UCSD-AML1 (cell line): ENCODE measurements around the gene CFAP97D1.
"Not testable (repeated sequence)": the region's sequence is repeated elsewhere in the genome, so short reads cannot be mapped to it uniquely, and the experiment has no call there.

Experiments used
- DNase-seq: peaks from one replicate; lab custom pipeline; 2025; ENCODE audit not compliant: unreplicated experiment; lab: John Stamatoyannopoulos, UW

Gene CFAP97D1

DNA sequence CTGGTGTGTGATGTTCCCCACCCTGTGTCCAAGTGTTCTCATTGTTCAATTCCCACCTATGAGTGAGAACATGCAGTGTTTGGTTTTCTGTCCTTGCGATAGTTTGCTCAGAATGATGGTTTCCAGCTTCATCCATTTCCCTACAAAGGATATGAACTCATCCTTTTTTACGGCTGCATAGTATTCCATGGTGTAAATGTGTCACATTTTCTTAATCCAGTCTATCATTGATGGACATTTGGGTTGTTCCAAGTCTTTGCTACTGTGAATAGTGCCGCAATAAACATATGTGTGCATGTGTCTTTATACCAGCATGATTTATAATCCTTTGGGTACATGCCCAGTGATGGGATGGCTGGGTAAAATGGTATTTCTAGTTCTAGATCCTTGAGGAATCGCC, 12.4 kb downstream of the CFAP97D1 start:
- DNase-seq = not testable (repeated sequence)

DNA sequence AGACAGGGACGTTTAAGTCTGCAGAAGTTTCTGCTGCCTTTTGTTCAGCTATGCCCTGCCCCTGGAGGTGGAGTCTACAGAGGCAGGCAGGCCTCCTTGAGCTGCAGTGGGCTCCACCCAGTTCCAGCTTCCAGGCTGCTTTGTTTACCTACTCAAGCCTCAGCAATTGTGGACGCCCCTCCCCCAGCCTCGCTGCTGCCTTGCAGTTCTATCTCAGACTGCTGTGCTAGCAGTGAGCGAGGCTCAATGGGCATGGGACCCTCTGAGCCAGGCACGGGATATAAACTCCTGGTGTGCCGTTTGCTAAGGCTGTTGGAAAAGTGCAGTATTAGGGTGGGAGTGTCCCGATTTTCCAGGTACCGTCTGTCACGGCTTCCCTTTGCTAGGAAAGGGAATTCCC, 17.8 kb downstream of the CFAP97D1 start:
- not testable (repeated sequence) for DNase-seq

DNA sequence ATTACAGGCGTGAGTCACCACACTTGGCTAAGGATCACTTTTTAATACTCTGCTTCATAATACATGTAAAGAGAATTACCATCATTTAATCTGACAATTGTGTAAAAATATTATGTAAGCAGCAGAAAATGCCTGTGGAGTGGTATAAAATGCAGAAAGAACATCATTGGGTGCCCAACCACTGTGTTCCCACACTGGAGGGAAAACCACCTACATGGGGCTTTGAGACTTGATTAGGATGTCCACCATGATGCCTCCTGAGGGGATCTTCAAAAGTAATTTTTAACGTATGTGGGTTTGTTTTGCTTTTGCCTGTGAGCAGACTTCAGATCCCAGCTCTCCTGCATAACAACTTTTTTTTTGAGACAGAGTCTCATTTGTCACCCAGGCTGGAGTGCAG, 18.8 kb downstream of the CFAP97D1 start:
- no peak for DNase-seq

DNA sequence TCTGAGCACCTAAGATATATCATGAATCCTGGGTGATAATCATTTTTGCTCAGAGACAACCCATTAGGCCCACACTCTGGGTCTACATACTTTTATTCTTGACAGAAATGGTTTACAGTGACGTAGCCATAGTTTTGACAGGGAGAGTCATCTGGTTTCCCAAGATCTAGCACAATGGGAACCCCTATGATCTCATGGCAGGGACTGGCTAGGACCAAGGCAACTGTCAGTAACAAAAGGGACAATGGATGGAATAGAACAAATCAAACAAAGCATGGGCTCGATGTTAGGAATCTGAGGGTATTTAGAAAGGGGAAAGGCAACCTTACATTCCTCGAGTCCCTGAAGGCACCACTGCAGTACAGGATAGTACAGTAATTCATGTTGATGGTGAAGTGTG, 20.5 kb downstream of the CFAP97D1 start:
- DNase-seq = no peak

DNA sequence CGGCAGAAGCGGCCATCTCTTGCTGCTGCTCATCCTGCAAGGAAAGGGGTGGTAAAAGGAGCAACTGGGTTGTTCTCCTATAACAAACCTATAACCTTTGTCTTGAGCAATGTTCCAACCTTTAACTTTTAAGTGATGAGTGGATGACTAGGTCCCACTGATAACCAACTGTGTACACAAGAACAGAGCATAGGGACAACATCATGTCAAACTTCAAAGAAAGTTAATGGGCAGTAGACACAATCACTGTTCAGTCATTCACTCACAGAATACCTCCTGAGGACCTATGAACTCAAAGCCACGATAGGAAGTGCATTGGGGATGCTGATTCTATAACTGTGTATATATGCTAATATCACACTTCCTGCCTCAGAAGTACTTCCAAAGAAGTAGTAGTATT, 21.6 kb downstream of the CFAP97D1 start:
- DNase-seq = no peak

DNA sequence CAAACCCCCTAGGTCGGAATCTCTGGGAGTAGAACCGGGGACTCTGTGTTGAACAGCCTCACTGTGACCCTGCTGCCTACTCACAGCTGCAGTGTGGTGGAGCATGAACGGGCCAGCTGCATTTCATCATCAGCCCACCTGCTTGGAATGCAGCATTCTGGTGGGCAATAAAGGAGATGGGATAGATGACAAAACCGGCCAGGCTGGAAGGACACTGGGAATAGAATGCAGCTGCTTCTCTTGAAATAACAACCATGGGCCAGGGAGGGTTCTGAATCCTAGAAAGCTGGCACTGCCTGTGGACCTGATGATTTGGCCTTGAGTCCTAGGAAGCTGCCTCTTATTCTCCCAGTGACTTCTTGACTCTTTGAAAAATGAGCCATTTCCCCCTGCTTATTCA, 23.5 kb downstream of the CFAP97D1 start:
- no peak for DNase-seq

DNA sequence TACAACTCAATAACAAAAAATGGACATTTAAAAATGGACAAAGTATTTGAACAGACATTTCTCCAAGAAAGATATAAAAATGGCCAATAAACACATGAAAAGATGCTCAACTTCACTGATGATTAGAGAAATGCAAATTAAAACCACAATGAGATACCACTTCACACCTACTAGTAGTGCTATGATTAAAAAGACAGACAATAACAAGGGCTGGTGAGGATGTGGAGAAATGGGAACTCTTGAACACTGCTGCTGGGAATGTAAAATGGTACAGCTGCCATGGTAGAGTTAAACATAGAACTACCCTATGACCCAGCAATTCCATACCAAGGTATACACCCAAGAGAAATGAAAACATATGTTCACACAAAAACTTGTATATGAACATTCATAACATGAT, 24.9 kb downstream of the CFAP97D1 start:
- no peak for DNase-seq

DNA sequence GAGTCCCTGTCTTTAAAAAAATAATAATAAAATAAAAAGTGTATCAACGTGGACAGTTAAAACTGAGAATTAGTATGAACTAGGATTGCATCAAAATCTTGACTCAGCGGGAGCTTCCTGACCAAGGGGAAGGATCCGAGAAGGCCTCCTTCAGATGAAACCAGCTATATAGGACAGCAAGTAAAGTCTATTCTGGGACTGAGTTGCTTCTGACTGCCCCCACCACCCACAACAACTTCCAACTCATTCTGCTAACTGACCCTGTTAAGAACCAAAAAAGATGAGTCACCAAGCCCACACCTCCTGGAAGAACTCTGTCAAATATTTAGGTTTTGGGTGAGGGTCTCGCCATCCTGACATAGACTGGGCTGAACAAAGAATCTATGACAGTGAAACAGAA, 27.8 kb downstream of the CFAP97D1 start:
- DNase-seq = no peak

DNA sequence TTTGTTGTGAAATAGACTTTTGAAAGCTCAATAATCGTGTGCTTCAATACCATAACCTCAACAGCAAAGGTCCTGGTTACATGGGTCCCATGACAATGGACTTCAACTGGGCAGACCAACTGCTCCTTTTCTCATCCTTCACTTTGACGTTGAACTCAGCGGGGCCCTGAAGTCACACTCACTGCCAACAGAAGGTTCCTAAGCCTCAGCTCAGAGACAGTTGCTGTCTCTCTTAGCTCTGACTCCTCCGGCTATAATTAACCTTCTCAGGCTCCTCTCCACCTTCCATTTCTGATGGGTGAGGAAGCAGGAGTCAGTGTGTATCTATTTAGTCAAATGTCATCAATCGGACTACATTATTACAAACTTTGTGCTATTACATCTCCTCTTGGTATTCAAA, 28.9 kb downstream of the CFAP97D1 start:
- no peak for DNase-seq

DNA sequence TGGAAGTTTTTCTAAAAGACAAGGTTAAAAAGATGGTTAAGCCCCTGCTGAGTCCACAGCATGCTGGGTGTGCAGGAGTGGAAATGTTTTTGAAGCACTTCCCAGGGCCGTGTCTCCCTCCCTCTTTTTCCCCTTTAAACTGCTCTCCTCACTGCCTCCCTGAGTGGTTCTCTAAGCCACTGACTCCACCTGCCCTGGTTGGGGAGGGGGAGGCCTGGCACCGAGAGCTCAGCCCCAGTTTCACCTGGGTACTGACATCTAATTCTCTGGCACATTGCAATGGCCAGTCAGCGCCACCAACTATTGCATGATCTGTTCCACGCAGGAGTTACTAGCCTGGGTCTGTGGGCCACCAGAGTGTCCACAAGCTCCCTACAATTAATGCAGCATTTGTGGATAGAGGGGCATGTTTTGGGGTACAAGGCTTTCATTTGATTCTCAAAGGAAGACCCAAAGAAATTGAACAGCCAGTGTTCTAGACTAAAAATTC, 30.0 kb downstream of the CFAP97D1 start:
- no peak for DNase-seq

DNA sequence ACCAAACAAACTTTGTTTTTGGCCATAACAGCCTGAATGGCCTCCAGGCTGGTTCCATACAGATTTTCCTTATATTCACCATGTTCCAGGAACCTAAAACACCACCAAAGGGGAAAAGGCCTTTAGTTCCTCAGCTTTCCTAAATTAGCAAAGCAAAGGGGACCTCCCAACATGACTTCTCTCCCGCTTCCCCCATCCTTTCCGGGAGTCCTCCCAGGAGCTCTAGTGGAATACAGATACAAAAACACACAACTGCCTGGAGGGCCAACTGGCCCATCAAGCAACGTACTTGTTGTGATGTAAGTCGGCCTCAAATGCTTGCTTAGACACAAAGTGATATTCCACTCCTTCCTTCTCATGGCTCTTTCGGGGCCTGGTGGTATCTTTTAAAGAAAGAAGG, 30.6 kb downstream of the CFAP97D1 start:
- no peak for DNase-seq

DNA sequence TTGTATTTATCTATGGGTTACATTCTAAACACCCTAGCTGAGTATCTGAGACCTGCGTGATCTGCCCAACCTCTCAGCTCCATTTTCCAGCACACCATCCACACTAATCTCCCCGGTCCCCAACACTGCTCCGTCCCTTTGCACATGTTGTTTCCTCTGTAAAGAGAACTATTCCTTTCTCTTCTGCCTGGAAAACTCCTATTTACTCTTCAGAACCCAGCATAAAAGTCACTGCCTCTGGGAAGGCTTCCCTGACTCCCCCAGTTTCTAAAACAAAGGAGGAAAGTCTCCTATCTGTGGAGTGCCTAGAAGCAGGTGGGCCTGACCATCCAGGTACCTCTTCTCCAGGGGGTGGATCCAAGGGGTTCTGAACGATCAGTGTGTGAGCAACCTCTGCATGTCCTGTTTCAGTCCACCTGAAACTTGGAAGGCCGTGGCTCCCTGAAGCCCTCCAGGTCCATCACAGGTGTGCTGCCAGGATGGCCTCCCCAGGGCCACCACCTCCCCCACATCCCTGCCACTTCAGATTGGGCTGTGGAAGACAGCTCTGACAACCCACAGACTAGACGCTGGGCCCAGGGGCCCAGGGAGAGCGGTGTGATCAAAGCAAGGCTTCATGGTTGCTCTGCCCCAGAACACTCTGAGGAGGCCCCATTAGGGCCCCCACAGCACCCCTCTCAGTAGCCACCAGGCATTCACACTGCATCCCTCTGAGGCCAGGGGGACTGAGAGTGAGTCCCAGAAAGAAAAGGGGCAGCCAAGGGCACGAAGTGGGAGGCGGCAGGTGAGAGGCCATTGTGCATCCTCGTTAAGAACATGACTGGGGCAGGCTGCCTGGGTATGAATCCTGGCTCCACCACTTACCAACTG, 32.4 kb downstream of the CFAP97D1 start:
- DNase-seq = no peak

DNA sequence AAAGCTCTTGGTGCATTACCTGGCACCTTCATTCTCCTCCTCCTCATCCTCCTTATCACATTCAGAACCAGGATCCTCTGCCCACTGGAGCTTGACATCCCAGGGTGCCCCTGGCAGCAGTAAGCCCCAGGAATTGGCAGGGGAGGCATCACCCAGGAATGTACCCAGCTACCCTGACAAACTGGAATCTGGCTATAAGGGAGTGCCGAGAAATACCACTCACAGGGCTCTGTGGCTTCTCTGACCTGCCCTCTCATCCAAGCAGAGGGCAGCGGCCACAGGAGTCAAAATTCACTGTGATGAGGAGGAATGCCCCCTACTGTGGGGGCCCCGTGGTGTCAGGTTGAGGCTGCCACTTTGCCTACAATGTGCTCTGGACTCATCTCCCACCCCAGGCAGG, 33.2 kb downstream of the CFAP97D1 start:
- no peak for DNase-seq

DNA sequence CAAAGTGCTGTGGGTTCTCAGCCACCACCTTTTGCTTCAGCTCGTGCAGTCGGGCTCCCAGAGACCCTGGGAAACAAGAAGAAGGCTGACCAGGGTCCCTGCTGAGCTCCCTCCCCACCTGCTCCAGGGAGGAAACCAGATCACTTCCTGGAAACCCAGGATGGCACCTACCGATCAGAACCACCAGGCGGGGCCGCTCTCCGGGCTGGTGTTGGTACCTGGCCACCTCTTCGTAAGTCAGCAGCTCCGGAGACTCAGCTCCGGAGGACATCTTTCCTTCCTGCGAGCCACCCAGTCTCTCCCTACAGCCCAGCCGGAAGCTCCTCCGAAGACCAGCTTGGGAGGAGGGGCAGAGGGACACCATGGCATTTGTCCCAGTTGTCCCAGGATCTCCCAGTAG, 33.8 kb downstream of the CFAP97D1 start:
- no peak for DNase-seq

DNA sequence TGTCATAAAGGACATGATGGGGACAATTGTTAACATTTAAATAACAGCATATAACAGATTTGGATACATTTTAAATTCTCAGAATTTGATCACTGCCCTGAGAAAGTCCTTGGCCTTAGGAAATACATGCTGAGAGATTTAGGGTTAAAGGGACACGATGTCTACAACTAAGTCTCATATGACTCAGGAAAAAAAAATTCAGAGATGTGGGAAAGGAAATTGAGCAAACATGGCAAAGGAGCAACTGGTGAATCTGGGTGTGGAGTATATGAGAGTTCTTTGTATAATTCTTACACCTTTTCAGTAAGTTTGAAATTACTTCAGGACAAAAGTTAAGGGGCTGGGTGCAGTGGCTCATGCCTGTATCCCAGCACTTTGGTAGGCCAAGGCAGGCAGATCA, 34.5 kb downstream of the CFAP97D1 start:
- DNase-seq = no peak

DNA sequence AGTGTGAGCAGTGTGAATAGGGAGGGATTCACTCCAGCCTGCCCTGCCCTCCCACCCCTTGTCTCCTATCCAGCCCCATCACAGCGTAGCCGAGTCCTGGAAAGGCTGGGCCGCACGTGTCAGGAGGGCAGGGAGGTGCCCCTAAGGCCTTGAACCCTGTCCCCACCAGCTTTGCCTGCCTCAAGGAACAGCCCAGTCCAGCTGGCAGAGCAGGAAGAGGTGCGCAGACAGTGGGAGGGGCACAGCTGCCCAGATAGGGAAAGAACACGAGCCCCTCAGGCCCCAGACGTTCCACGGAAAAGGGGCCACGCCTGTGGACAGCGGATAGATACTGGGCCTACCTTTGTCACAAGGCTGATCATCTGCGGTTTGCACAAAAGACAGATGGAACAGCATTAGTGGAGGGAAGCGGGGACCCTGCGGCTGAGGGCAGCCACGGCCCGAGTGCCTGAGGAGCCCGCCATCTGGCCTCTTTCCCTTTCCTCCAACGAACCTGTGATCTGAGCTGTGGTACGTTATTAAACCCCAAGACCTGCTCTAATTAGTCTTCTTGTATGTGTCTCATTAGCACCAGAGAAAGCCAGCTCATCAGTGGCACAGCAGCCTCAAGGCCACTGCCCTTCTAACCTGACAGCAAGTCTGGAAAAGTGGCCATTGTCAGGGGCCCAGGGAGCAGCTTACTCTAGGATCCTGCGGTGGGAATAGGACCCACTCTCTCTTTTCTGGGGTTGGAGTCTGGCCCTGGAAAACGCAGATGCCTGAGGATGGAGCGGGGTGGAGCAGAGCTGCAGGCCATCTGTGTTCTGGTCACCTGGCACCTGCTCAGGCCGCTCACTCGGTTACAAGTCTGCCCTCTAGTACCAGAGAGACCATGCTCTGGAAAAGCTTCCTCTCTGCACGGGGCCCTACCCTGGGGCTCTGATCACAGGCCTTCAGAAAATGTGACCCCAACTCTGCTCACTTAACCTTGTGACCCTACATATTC, 36.4 kb downstream of the CFAP97D1 start:
- DNase-seq = no peak

DNA sequence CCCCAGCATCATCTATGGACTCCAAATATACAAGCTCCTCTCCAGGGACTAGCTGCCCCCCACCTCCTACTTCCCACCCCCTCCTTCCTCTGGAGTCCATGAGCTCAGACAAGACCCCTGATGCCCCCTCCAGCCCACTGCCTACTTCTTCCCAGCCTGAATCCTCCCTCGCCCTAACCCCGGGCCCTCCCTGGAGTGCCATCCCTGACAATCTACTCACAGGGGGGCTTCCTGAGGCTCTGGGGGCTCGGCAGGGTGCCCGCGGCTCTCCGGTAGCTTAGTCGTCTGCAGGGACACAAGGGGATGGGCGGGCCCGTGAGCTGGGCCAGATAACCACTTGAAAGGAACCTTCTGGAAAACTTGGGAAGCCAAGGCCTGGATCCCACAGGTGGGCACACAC, 37.6 kb downstream of the CFAP97D1 start:
- DNase-seq = no peak

DNA sequence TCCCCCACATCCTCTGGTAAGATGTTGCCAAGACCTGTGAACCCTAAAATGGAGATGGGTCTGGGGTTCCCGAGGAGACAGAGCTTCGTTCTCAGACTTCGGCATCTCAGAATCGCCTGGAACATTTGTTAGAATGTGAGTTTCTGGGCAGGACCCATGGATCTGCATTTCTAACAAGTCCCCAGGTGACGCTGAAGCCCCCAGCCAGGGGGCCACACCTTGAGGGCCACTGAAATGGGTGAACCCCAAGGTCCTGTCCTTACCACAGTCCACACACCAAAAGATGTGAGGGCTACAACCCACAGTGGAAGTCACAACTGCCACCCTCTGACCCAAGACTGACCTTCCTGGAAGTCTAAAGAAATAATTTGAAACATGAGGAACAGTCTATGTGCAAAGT, 38.7 kb downstream of the CFAP97D1 start:
- DNase-seq = no peak

DNA sequence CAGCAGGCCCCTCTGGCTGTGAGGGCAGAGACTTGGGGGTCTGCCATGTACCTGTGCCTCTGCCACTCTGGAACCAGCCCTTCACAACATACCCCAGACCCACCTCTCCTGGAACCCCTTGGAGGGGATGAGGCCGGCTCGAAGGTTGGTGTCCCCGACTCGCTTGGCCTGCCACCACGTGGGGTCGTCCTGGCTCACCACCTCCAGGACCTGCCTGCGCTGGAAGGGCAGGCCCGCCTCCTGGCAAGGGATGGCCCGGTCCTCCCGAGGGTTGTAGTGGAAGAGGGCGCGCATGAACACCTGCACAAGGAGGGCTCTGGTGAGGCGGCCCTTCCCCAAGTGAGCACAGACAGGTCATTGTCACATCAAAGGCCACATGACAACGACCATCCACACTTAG, 40.5 kb downstream of the CFAP97D1 start:
- DNase-seq = no peak

DNA sequence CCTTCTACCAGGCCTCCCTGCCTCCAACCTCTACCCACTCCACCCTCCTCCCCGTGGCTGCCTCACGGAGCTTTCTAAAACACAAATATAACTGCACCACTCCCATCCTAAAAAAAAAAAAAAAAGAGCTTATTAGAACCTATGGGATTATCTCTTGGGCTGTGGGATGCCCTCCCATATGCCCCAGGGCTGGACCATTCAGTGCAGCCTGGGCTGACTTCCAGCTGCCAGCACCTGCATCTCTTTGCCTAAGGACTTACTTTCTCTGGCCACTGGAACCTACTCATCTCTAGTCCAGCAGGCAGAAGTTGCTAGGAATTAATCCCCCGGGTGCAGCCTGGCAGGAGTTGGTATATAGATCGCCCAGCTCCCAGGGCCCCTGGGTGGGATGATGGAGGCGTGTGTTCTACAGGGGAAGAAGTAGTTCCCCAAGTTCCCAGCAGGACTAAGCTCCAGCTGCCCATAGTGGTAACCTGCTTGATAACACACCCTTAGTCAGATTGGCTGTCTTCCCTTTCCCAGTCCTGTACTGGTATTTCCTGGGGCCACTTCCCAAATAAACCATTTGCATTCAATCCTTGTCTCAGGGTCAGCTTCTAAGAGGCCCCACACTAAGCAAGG, 42.4 kb downstream of the CFAP97D1 start:
- no peak for DNase-seq

DNA sequence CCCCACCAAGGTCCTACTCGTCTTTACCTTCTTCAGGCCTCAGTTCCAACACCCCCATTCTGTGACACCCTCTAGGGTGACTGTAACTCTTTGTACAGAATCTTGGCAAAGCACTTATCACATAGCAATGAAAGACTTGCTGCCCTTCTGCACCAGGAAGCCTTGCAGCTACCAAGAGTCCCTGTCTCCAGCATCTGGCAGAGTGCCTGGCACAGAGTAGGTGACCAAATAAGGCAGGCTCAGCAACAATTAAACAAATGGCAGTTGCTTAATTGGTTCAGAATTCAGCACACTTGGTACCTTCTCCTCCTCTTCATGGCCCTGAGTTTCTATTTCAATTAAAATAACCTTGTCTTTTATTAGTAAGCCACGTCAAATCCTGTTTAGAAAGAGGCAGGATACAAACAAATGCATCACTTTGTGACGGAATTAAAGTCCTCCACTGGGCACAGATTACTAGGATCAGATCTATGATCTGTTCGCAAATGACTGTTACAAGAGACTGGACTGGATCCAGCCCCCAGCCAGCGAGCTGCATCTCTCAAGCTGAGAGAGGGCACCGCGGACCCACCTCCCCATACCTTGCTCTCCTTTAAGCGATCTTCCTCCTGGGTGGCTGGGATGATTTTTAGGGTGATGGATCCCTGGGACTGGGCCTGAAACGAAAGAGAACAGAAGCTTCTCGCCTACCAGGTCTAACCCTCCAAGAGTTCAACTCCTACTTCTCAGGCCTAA, 43.3 kb downstream of the CFAP97D1 start:
- DNase-seq = no peak
